Activated CD4-positive, alpha-beta T cell treated with anti-CD3 and anti-CD28 coated beads, Interleukin-2, Interleukin-6, amounts not matched to agents 100 ng/mL and 50 ng/mL, durations not matched to agents 16 hours and 8 hours (primary cell): ENCODE data around the gene UQCRC1.

ENCODE experiments used
- DNase-seq: peaks from one replicate; pipeline ENCODE4 v3.0.0-alpha.2; 2020

The UQCRC1 gene

DNA sequence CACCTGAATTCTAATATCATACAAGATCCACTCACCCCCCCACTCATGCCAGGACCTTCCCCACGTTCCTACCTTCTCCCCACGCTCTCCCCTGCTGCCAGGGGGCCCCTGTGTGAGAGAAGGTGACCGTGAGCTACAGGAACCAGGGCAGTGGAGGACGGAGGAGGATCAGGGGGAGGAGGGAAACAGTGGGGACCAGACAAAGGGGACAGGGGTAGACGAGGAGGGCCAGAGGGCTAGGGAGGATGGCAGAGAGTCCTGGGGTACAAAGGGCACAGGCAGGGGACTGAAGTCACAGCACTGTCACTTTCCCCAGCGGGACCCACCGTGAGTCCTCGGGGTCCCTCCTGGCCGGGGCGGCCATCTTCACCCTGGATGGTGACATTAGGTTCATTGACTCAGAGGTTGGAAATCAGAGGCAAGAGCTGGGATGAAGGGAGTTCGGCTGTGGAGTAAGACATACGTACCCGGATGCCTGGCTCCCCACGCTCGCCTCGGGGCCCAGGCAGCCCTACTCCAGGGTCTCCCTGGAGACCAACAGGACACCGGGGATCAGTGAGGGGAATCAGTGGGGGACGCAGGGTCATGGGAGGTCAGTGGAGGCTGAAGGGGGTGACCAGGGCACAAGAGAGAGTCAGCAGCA lies 39.5 kb downstream of the UQCRC1 start:
- no peak for DNase-seq

DNA sequence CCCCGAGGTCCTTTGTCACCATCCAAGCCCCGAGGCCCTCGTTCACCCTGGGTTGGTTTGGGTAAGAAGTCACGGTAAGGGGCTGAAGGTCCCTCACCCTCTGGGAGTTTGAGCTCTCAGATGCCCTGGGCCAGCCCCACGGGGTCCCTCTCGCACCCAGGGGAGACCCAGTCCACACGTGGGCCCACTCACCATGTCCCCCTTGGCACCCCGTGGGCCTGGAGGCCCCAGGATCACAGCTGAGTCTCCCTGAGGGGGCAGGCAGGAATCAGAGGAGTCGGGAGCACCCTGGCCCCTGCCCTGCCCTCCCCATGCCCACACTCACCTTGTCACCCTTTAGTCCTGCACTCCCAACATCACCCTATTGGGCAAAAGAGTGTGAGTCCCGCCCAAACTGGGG lies 40.0 kb downstream of the UQCRC1 start:
- DNase-seq = no peak

DNA sequence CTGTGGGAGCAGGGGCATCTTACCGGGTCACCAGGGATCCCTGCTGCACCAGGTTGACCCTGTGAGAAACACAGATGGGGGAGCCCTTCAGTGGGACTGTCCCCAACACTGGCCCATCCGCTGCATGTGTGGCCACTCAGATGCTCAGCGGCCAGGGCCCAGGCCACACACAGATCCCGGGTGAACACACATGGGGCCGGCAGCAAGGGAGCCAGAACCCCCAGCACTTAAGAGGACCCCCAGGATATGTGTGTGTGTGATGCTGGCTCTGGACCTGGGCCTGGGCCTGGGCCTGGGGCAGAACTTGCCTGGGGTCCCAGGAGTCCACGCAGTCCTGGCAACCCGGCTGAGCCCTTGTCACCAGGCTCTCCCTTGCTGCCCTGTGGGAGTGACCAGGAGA lies 41.0 kb downstream of the UQCRC1 start:
- DNase-seq = no peak

DNA sequence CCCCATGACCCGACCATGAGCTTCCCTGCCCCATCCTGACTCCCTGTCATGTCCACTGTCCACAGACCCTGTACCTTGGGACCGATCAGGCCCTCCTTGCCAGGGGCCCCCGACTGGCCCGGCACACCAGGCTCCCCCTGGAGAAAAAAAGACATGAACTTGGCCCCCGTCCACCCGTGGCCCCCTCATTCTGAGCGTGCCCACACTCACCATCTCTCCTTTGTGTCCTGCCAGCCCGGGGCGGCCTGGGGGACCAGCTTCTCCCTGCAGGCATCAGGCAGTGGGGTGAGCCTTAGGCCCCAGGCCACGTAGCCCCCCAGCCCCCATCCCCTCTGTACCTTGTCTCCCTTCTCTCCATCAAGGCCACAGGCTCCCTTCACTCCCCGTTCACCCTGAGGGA lies 41.9 kb downstream of the UQCRC1 start:
- no peak for DNase-seq

DNA sequence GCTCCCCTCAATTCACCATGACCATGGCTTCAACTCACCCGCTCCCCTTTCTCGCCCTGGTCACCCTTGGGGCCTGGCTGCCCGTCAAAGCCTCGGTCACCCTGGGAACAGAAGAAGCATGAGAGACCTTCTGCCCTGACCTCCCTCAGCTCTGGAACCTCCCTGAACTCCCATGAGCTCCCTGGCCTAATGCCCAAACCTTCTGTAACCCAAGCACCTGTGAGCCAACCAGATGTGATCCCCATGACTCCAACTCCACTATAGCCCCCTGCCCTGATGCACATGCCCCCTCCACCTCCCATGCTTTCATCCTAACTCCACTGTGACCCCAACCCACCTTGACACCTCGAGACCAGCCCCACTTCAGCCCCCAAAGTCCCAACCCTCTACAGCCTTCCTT lies 42.4 kb downstream of the UQCRC1 start:
- no peak for DNase-seq

DNA sequence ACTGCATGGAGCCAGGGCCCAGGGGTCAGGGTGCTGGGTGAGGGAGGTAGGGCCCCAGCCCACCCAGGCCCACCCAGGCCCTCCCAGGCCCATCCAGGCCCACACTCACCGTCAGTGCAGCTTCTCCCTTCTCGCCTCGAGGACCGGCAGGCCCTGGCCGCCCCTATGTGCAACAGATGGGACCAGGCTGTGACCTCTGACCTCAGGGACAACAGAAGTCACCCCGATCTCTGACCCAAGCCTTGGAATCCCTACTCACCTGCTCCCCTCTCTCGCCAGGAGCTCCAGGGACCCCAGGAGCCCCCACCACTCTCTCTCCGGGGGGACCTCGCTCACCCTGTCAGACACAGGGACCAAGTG lies 43.1 kb downstream of the UQCRC1 start:
- no peak for DNase-seq

DNA sequence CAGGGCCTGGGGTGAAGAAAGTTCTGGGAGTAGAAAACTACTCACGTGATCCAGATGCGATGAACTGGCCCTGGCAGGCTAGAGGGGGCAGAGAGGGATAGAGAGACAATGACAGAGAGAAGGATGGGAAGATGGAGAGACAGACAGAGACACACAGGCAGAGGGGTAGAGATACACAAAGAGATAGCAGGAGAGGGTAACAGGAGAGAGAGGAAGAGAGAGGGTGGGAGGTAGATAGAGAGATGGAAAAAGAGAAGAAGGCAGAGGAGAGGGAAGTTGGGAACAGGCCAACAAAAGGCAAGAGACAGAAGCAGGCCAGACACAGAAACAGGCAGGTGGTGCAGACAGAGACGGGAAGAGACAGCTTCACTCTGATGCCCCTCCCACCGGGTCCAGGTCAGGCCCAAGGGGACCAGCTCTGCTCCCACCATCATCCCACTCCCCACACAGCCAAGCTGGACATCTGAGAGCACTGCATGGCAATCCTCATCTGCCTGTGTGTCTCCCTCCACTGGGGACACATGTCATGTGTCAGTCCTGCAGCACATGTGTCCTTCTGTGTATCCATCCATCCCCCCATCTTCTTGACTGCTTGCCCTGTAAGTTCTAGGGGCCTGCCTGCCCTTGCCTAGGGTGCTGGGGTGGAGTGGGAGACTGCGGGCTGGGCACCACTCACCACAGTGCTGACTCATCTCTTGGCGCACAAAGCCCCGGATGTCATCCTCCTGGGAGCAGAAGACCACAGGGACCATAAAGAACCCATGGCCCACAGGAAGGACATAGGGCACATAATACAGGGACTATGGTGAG lies 43.6 kb downstream of the UQCRC1 start:
- peak; percentile 34 for DNase-seq

DNA sequence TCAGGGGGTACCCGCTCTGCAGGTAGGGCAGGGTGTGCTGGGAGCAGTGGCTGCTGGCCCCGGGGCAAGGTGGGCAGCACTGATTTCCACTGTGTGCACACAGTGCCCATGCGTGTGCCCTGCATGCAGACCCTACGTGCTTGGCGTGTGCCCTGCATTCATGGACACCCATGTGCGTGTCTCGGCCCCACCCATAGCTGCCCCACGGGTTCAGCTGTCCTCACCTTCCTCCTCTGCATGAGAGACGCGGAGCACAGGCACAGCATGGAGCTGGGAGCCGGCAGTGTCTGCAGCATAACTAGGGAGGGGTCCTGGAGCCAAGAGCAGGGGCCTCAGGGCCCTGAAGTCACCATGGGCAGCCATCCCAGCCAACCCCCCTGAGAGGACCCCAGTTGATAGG lies 44.3 kb downstream of the UQCRC1 start:
- no peak for DNase-seq

DNA sequence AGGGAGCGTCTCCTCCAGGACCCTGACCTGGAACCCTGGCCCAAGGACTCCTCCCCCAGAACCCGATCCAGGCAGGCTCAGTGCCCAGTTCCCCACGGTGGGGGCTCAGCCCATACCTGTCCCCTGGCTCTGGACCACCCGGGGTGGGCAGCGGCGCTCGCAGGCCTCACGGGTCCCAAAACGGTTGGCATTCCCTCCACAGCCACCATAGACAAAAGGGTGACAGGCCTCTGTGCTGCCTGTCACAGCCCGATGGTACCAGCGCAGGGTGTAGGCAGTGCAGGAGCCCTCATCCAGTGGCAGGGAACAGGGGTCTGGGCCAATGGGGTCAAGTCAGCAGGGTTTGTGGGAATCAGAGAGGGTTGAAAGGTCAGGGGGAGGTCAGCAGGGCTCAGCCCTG lies 44.8 kb downstream of the UQCRC1 start:
- no peak for DNase-seq

DNA sequence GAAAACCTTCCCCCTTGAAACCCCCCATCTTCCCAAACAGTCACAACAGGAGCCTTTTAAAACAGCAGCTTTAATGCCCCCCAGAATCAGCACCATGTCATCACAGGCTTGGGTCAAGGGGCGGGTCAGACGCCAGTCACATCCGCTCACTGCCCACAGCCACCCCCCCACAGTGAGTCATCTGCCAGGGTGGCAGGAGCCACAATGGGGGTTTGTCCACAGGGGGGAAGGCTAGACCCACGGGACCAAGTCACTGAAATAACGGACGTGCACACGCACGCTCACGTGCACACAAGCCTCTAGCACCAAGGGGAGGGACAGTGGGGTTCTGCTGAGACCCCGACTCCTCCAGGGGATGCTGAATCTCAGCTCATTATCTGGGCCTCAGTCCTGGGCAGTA lies 45.4 kb downstream of the UQCRC1 start:
- peak; percentile 40 for DNase-seq

DNA sequence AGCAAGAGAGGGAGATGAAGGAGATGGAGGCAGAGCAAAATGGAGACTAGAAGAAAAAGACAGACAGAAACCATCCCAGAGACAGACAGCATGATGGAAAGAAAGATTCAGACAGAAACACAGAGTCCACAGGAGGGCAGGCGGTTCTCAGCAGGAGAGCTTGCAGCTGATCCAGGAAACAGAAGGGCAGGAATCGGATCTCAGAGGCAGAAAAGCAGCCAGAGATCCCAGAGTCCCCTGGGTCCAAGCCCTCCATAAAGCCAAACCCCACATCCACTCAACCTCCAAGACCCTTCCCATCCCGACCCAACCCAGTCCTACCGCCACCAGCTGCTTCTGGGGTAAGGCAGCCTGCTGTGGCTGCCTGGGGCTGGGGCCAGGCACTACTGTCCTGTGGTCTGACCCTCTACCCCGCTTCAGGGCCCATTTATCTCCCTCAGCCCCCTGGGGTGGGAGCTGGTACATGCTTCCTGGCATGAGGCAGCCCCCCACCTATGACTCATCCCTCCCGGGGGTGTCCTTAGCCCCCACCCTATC lies 46.0 kb downstream of the UQCRC1 start, which contains the start of gene UCN2:
TSS of gene UCN2 (minus strand) at position 400 of the 537 bp plus-strand sequence. CDS start 657 bp downstream, outside the sequence.
- DNase-seq = no peak

DNA sequence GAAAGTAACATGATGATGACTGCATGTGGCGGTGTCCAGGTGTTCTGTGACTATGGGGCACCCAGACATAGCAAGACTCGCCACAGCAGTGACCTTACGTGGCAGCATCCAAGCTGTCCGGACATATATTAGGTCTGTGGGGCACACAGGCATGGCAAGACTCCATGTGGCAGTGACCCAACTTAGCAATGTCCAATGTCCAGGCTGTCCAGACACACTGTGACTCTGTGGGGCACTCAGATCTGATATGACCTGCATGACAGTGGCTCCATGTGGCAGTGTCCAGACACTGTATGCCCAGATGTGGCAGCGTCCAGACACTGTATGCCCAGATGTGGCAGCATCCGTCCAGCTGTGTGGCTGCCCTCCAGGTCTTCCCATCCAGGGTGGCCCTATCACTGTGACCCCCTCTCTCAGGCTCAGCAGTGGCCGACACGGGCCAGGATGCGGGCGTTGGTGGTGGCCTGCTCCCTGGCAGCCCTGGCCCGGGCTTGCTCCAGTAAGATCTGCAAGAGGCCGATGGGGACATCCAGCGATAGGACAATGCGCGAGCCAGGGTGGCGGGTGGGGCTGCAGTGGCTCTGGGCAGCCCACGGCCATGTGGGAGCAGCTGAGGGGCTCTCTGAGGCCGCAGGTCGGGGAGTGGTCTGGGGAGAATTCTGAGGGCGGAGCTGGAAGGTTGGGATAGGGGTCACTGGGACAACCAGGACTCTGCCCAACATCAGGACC lies 46.9 kb downstream of the UQCRC1 start:
- DNase-seq = no peak

DNA sequence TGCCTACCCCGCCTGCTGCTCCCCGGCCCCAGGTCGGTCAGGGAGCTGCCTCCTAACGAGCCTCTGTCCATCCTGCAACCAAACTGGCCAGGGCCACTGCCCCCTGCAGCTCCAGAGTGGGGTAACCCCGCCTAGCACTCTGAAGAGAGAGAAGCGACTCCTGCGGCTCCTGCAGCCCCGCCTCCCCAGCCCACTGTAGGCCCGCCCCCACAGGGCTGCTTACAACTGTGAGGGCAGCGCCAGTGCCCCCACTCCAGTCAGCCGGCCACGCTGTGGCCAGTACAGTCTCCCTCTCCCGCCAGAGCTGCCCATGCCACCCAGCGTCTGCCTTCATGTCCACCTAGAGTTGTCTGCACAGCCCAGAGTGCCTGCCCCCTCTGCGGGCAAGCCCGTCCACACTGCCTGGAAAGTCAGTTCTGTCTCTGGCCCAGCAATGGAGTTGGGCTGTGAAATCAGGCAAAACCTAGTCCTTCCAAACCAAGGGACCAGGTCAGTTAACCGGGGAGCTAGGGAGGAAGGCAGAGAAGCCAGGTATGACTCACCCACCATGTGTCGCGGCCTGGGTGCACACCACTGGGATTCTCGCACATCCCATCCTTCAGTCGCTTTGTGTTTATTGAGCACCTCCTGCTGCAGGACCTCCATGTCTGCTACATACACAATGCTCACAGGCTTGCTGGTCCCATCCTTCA lies 48.3 kb downstream of the UQCRC1 start:
- DNase-seq = peak; percentile 16

DNA sequence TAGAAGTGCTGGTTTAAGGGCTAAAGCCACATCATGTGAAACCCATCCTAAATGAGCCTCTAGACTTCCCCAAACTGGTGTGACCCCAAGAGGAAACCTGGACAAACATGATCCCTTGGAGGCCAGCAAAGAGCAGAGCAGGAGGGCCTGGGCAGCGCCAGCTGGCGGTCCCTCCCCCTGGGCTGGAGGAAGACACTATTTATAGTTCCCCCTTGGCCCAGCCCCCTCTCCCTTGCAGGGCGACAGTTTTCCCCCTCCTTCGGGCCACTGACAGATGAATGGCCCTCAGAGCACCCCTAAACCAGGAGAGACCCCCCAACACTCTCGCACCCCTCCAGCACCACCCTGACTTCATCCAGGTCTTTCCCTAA lies 48.8 kb downstream of the UQCRC1 start:
- no peak for DNase-seq

DNA sequence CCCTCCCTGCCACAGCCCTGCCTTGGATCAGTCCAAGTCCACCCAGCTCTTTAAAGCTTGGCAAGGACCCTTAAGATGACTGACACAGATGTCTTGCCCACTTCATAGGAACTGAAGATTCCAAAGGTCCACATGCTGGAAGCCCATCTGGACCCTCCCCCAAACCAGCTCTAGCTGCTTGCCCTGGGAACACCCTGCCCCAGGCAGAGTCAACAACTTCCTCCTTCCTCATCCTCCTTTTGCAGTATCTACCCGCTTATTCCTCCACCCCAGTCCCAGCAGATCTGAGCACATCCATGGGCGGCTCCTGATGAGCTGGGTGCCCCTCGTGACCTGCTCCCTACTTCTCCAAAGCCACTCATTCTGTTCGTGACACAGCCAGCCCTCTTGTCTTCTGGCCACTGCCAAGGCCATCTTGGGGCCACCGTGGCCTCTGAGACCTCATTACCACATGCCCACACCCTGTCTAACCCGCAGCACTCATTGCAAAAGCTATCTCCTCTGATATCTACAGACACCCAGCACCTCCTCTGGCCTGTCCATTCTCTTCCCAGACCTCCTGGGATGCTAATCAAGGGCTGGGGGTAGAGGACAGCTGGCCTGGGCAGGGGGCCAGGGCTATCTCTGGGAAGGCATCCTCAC lies 50.8 kb downstream of the UQCRC1 start:
- DNase-seq = no peak

DNA sequence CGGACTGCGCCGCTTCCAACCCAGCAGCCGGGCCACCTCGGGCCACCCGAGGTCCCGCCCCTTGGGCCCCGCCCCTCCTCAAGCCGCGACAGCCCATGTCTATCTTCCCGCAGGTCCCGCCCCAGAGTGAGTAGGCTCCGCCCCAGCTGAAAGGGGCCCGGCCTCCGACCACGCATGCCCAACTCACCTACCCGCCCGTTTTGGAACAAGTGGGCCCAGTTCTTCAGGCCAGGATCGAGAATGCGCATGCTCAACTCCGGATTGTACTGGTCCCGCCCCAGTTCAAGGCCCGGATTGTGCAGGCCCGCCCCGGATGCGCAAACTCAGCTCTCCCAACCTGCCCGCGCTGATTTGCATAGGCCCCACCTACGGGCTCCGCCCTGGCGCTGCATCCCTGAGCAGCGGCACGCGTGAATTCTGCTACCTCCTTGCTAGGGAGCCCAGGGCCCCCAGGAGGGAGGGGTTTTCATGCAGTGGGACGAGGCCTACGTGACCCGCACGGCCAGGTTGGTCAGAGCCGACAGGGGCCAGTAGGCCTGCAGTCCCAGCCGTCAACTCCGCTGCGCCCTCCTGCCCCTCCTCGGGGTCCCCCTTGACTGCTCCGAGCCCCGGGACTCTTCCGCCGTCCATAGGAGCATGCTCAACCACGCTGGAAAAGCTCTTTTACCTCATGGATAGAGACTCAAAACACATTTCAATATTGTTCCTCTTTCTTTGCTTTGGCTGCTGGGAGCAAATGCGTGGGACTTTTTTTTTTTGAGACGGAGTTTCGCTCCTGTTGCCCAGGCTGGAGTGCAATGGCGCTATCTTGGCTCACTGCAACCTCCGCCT lies 52.4 kb downstream of the UQCRC1 start, which contains the start of gene PFKFB4:
TSS of gene PFKFB4 (minus strand) at position 8 of the 831 bp plus-strand sequence. CDS start 26 bp downstream, outside the sequence.
- DNase-seq = peak; percentile 100

DNA sequence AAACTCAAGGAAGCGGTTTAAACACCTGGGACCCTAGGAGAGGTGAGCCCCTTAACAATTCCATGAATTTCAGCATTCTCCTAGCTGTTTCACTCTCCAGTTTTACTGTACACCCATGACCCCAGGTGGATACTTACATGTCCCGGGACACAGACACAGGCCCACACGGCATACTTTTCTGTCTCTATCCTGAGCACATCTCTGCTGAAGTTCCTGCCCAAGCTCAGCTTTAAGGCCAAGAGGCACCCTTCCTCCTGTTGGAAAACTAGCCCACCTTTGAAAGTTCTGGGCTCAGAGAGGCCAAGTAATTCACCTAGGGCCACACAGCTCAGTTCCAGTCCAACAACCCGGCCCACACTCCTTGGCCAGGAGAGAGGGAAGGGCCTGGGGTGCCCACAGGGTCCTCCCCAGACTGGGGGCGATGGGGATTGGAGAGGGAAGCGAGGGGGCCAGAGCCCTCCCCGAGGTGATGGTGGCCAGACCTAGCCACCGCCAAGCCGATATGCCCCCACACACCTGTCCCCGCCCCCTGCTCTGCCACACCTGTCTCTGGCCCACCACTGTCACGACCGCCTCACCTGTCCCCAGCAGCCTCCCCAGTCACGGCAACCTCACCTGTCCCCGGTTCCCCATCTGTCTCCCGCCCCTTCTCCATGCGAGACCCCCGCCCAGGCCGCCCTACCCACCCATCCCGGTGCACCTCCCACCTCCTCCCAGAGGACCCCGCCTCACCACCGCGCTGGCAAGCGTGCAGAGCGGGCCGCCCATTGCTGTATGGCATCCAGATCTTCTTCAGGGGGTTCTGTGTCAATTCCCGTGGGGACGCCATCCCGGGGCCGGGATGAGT lies 53.3 kb downstream of the UQCRC1 start:
- no peak for DNase-seq

DNA sequence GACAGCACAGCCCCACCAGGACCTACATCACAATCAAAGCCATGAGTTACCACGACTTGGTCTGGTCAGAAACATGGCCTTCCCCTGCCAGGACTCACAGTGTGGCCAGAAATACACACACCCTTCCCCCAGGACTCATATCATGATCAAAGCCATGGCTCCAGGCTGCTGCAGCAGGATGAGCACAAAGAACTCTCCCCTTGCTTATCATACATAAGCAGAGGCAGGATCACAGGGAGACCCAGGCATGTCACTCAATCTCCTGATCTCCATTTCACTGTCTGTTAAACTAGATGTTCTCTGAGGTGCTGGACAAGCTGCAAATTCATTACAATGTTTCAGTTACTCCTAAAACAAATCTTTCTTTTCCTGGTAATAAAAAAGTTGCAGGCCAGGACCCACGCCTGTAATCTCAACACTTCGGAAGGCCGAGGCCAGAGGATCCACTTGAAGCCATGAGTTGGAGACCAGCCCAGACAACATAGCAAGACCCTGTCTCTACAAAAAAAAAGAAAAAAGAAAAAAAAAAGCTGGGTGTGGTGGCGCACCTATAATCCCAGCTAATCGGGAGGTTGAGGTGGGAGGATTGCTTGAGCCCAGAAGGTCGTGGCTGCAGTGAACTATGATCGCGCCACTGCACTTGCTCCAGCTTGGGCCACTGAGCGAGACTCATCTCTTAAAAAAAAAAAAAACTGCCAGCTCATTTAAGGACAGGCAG lies 54.1 kb downstream of the UQCRC1 start:
- no peak for DNase-seq
